NOMO-1 treated with dmso at 0.1 percent for 144 hours (cell line): ENCODE measurements around the gene BATF.

Experiments used
- DNase-seq: peaks from one replicate; lab custom pipeline; 2025; ENCODE audit not compliant: unreplicated experiment; lab: John Stamatoyannopoulos, UW

The BATF gene

GRCh38 chr14:75591987-75592575 is 69.8 kb downstream of the BATF start:
- DNase-seq, result no peak

DNA sequence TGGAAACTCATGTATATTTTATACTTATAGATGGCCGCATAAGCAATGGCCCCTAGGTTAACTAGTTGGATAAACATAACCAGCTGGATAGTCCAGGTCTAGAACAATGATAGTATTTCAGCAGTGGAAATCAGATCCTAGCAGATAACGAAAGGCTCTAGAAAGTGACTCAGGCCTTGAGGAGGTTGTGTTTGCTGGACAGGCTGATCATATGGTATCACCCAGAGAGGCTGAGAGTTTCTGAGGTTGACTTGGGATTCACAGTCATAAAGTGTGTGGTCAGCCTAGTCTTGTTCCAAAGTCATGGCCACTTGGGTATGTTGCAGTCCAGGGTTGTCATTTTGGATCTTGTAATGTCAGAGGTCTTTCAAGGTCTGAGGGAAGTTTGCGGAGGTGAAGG is 73.0 kb downstream of the BATF start:
- DNase-seq, result no peak
